SKM-1 (cell line): ENCODE measurements around the gene SIK3.
A peak's percentile ranks its signal among the peaks of the same experiment; 100 is the strongest.
"Not testable (repeated sequence)": the region's sequence is repeated elsewhere in the genome, so short reads cannot be mapped to it uniquely, and the experiment has no call there.

ENCODE experiments used
- DNase-seq: peaks from one replicate; lab custom pipeline; 2025; ENCODE audit not compliant: unreplicated experiment; lab: John Stamatoyannopoulos, UW

The SIK3 gene

DNA sequence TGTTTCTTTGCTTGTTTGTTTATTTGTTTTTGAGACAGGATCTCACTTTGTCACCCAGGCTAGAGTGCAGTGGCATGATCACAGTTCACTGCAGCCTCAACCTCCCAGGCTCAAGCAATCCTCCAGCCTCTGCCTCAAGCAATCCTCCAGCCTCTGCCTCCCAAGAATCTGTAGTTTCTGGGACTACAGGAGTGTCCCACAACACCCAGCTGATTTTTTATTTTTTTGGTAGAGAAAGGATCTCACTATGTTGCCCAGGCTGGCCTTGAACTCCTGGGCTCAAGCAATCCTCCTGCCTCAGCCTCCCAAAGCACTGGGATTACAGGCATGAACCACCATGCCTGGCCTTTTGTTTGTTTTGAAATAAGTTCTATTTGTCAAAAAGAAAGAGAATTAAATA is 296.6 kb downstream of the SIK3 start:
- not testable (repeated sequence) for DNase-seq

DNA sequence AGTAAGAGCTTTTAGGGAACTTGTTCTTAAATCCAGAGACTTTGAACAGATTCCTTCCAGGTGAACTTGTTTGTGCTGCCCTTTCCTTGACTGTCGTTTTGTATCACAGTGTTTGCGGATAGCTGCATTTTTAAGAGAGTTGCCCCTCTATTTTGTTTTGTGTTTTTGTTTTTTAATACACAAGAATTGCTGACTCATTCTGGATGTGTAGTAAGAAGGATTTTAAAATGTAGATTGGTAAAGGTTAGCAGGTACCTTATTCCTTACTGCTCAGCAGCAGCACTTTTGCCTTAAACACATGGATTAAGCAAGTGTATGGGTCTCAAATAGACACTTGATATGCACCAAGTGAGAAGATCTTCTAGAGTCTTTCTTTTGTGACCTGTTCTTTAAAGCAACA is 297.6 kb downstream of the SIK3 start:
- no peak for DNase-seq

DNA sequence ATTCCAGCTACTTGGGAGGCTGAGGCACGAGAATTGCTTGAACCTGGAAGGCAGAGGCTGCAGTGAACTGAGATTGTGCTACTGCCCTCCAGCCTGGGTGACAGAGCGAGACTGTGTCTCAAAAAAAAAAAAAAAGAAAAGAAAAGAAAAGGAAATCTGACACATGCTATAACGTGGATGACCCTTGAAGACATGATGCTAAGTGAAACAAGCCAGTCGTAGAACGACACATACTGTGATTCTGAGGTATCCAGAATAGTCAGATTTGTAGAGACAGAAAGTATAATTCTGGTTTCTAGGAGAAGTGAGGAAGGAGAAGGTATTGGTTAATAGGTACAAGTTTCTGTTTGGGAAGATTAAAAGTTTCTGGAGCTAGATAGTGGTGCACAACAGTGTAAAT is 299.9 kb downstream of the SIK3 start:
- DNase-seq = no peak

DNA sequence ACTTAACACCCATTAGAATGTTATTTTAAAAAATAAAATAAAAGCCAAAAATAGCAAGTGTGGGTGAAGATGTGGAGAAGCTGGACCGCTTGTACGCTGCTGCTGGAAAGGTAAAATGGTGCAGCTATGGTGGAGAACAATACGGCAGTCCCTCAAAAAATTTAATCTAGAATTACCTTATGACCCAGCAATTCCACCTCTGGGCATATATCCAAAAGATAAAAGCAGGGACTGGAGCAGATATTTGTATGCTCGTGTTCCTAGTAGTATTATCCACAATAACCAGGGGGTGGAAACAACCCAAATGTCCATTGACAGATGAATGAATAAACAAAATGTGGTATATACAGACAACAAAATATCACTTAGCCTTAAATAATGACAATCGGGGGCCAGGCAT is 300.4 kb downstream of the SIK3 start:
- DNase-seq = no peak

DNA sequence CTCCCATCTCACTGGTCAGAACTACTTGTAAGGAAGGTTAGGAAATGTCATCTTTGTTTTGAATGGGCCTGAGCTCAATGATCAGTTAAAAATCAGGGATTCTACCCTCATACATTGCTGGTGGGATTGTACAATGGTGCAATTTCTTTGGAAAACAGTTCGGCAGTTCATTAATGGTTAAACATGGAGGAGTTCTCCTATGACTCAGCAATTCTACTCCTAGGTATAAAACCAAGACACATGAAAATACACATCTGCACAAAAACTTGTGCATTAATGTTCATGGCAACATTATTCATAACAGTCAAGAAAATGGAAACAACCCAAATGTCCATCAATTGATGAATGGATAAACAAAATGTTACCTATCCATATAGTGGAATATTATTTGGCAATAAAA is 301.7 kb downstream of the SIK3 start:
- DNase-seq = no peak

DNA sequence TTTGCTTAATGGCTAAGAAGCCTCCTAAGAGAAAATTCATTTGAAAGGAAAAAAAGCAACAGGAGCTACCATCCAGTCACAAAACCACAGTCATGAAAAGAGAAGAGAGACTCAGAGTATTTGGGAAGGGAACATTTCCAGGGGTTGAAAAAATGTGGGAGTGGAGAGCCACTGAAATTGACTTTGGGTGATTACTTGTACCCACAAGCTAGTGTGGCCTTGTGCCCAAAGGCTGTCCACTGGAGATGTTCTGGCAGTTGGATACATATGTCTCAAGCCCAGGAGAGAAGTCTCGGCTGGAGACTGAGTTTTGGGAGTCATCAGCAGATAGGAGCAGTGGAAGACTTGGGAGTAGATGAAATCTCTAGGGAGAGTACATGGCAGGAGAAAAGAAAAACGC is 303.4 kb downstream of the SIK3 start:
- DNase-seq = no peak

DNA sequence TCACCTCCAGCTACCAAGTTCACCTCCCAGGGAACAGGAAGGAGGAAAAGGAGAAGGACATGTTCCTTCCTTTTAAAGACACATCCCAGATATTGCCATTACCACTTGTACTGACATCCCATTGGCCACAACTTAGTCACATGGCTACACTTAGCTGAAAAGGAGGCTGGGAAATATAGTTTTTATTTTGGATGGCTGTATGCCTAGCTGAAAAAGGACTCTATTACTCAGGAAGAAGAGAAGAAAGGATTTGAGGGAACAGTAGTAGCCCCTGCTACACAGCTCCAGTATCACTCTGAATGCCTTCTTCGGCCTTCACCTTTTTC is 304.5 kb downstream of the SIK3 start:
- peak; percentile 11 for DNase-seq
